ENCODE results near the gene ZSWIM4.
"Not testable (repeated sequence)": the region's sequence is repeated elsewhere in the genome, so short reads cannot be mapped to it uniquely, and the experiment has no call there.

Gene ZSWIM4

GRCh38 chr19:13849991-13850909 is 55.0 kb downstream of the ZSWIM4 start:
- peak; percentile 61 for DNase-seq (ENCODE audit: low read depth)

DNA sequence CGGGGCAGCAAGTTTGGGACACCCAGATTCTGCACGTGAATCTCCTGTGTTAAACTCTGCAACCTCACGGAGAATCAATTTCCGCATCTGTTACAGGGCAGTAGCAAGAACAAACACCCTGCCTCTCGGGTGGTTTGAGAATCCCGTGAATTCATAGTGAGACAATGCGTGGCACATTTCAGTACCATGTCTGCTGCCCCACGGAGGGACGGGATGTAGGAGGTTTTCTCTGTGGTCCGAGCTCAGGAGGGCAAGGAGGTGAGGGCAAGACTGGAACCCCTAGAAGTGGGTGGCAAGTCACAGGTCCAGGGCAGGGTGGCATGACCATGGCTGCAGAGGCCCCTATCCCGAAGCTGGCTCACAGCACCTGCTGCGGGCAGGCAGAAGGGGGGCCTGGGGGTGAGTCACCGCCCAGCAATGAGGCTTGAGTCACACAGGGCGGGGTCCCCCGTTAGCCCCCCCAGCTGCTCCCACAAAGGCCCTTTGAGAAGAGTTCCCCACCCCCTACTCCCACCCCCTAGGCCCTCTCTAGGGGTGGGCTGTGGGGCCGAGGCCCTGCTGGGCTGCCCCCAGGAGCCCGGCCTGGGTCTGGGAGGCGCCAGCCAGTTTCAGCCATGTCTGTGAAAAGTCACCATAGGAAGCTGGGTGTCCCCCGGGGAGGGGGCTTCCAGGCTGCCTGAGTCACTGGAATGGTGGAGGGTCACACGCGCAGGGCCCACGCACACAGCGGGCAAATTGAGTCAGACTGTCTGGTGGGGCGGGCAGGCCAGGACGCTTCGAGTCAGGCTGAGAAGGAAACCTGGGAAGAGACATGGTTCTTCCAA is 55.9 kb downstream of the ZSWIM4 start:
- DNase-seq (ENCODE audit: low read depth), result peak; percentile 93

DNA sequence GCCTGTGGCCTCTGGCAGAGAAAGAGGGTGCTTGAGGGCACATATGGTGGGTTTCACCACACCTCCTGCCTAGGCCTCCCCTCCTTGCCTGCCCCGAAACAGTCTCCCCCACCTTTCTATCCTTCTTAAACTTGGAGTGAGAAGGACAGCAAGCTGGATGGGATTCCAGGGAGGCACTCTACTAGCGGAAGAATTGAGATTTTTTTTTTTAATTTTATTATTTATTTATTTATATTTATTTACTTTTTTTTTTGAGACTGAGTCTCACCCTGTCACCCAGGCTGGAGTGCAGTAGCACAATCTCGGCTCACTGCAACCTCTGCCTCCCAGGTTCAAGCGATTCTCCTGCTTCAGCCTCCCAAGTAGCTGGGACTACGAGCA is 56.5 kb downstream of the ZSWIM4 start:
- DNase-seq (ENCODE audit: low read depth), result not testable (repeated sequence)

- DNase-seq (ENCODE audit: low read depth), result not testable (repeated sequence)
Observed at GRCh38 chr19:13852171-13852707, 57.0 kb downstream of the ZSWIM4 start.

DNA sequence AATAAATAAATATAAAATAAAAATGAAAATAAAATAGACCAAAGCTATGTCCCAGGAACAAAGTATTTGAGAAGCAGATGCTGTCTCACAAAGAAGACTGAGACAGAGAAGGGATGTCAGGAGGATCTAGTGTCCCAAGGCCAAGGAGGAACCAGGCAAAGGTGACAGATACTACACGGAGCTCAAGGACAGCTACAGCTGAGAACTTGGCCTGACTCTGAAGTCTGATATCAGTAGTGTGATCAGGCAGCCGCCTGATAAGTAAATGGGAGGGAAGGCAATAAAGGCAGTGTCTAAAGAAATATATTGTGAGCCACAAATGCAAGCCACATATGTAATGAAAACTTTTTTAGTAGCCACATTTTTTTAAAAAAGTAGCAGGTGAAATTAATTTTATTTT is 61.3 kb downstream of the ZSWIM4 start:
- DNase-seq (ENCODE audit: low read depth), result no peak

- peak; percentile 63 for DNase-seq (ENCODE audit: low read depth)
Observed at GRCh38 chr19:13859361-13859880, 64.2 kb downstream of the ZSWIM4 start.

GRCh38 chr19:13860679-13861391 is 65.6 kb downstream of the ZSWIM4 start:
- no peak for DNase-seq (ENCODE audit: low read depth)

DNA sequence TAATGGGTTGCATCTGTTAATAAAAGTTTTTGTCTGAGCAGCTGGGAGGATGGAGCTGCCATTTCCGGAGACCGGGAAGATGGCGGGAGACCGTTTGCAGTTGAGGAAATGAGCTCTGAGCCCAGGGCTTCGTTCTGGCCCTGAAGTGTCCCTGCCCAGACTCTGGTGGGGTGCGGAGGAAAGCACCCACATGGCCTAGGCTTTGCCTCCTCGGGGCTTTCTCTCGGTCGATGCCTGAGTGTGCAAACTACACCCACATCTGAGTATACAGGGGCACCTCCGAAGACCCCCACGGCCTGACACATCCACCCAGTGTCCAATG is 66.1 kb downstream of the ZSWIM4 start:
- no peak for DNase-seq (ENCODE audit: low read depth)

DNA sequence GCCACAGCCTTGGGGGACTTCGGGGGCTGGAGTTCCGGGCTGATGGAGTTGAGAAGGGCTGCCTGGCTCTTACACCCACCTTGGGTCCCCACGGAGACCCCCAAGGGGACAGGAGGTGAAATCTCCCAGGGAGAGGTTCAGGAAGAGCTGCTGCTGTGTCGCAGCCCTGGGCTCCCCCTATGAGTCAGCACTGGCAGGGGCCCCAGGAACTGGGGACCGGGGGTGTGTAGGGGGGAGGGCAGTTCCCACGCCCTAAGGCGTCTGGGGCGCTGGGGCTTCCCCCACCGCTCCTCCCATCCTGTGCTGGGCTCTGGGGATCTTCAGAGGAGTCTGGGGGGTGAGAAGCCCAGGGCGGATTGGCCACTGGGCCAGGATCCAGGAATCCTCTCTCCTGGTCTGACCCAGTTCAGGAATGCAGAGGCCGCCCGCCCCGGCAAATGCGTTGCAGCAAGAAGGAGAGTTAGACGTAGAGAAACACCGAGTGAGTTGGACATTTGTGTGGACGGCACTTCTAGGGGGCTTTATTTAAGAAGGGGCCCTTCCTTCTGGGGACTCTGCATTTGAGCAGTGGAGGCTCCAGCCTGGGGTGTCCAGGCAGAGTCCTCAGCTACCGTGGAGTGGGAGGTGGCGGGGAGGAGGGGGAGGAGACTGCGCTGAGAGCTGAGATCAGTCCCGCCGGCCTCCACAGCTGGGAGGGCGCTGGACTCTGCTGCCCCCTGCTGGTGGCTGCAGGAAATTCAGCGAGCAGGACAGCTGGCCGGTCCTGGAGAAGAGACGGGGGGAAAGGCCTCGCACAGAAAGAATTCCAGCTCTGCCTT is 66.7 kb downstream of the ZSWIM4 start:
- DNase-seq (ENCODE audit: low read depth), result peak; percentile 91

DNA sequence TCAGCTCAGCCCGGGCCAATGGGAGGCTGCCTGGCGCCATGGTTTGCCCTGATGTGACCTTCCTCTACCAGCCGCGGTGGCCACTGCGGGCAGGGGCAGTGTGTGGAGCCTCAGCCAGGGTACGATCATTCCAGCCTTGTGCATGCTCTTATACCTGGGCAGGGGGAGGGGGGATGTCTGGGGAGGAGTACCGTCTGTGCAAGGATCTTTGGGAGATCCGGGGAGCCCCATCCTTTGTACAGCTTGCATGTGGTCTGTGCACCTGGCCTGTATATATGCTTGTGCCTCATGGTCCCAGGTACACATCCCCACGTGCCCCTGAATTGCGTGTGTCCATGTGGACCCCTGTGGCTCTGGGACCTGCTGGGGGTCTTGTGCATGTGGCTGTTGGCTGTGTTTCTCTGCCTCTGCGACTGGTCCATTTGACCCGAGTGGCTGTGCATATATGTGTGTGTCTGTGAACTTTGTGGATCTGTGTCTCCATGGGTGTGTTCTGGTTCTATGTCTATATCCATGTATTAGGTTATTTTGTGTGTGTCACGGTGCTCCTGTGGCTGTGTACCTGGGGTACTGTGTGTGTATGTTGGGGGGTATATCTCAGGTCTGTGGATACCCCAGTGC is 68.9 kb downstream of the ZSWIM4 start:
- no peak for DNase-seq (ENCODE audit: low read depth)

DNA sequence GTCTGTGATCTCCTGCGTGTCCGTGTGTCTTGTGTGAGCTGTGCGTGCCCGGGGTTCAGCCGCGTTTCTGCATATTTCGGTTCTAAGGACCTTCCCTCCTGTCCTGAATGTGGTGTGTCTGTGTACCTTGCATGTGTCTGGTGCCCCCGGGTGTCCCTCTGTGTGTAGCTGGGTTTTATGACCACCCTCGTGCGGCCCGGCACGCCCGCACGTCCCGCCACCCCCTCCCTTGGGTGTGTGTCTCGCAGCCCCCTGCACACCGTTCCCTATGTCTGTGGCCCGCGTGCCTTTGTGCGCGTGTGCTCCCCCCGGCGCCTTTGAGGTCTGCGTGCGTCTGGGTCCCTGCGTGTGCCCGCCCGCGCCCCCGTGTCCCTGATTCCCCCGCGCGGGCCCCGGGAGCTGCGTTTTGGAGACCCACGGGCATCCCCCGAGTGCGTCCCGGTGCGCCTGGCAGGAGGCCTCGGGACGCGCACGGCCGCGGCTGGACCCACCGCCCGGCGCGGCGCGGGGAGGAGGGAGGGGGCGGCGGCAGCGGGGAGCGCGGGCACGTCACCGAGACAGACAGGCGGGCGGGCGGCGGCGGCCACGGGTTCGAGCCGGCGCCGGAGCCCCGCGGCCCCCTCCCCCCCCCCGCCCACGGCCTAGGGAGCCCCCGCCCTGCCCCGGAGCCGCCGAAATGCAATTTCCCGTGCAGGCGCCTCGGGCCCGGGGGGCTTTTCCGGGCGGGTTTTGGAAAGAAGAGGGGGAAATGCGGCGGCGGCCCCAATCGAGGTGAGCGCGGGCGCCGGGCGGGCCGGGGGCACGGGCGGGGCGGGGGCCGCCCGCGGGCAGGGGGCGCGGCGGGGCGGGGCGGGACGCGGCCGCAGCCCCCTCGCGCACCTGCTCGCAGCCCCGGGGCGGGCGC is 69.7 kb downstream of the ZSWIM4 start:
- no peak for DNase-seq (ENCODE audit: low read depth)

- no peak for DNase-seq (ENCODE audit: low read depth)
Observed at GRCh38 chr19:13865571-13866462, 70.6 kb downstream of the ZSWIM4 start.

- DNase-seq (ENCODE audit: low read depth), result no peak
Observed at GRCh38 chr19:13866463-13867046, 71.3 kb downstream of the ZSWIM4 start.

GRCh38 chr19:13868663-13869062 is 73.4 kb downstream of the ZSWIM4 start:
- no peak for DNase-seq (ENCODE audit: low read depth)

- DNase-seq (ENCODE audit: low read depth), result no peak
Observed at GRCh38 chr19:13869281-13869680, 74.0 kb downstream of the ZSWIM4 start.

- DNase-seq (ENCODE audit: low read depth), result no peak
Observed at GRCh38 chr19:13870873-13871272, 75.6 kb downstream of the ZSWIM4 start.

GRCh38 chr19:13872339-13872694 is 77.1 kb downstream of the ZSWIM4 start:
- DNase-seq (ENCODE audit: low read depth), result no peak

GRCh38 chr19:13872695-13873389 is 77.6 kb downstream of the ZSWIM4 start:
- DNase-seq (ENCODE audit: low read depth), result no peak

Data from iris pigment epithelial cell (primary cell).